Psoas muscle (tissue), 8 donors: ENCODE results near the gene SLC66A2. TPM values are rescaled to one million over a fixed set of nuclear protein-coding genes. Genes with fewer than 3 reads are reported as not detected.

Experiments used
- ATAC-seq, 4 donors: fragments of 200-7000 bp; cut with Tn5 transposase; one replicate each; pipeline ENCODE4 v1.9.1; 2020; ENCODE audit warnings: moderate library complexity in 3 of 4, mild to moderate bottlenecking in 2 of 4
- DNase-seq, 2 donors: peaks; one replicate each; pipeline ENCODE4 v3.0.0-alpha.2; 2020
- H3K27ac ChIP-seq: fragments of 200-600 bp; one replicate; pipeline ENCODE4 v1.8.0; 2022
- H3K27me3 ChIP-seq, 3 donors: fragments of 200-600 bp in 1 of 3; one replicate each; pipeline versions ENCODE4 v1.6.1 to v1.8.0; 2013 to 2022; ENCODE audit warnings: low read length in 2 of 3, mild to moderate bottlenecking in 2 of 3, moderate library complexity in 1 of 3; ENCODE audit not compliant: insufficient read depth in 3 of 3
- H3K36me3 ChIP-seq, 2 donors: fragments of 200-600 bp in 1 of 2; one replicate each; pipeline versions ENCODE4 v1.6.1 to v1.8.0; 2013 to 2022; ENCODE audit warnings: low read depth in 1 of 2, mild to moderate bottlenecking in 1 of 2, moderate library complexity in 1 of 2; ENCODE audit not compliant: insufficient read depth in 1 of 2
- H3K4me1 ChIP-seq: fragments of 200-600 bp; one replicate; pipeline ENCODE4 v1.8.0; 2022
- H3K4me3 ChIP-seq: fragments of 200-600 bp; one replicate; pipeline ENCODE4 v1.8.0; 2022; ENCODE audit warnings: mild to moderate bottlenecking
- H3K9me3 ChIP-seq: fragments of 200-600 bp; one replicate; pipeline ENCODE4 v1.8.0; 2022
- CTCF ChIP-seq: fragments of 200-600 bp; IDR thresholded peaks from one replicate; pipeline ENCODE4 v1.8.0; 2022; ENCODE audit warnings: antibody characterized with exemption
- WGBS, 3 donors: extraction: QIAGEN DNeasy Blood & Tissue Kit; methylation state at CpG; one replicate each; pipeline versions ENCODE4 v1.1.6 to v1.1.7; 2013; 5-methylcytosine and 5-hydroxymethylcytosine counted together
- intact Hi-C, 2 donors: fragments of 100-400 bp; cut with DNase I; formaldehyde crosslinking; loops; one replicate each; pipeline versions ENCODE4 v1.11.0 to v1.14.2; 2022
- polyA plus RNA-seq, 3 donors: library from polyadenylated mRNA; stranded (reverse); fragments of 200-250 nt; gene quantifications; one replicate each; pipeline ENCODE4 v1.2.3, GENCODE V29; 2013
- total RNA-seq, 4 donors: library from RNA; stranded (reverse); fragmentation: NEBNext Ultra II Directional in 2 of 4; extraction: Animal tissue kit (Norgen Biotek cat#: 25700) in 2 of 4; gene quantifications; one replicate each; pipeline versions ENCODE4 v1.2.1 to v1.2.4, GENCODE V29; 2021 to 2023
- donor health status: healthy with polysubstance abuse.
- donor health status: DM: no; HTN: no; CAD: no; lungs with moderate emphysema.
- donor health status: Bipolar disorder and iron deficiency.
- donor health status: healthy.
- donor health status: DM: yes; HTN: yes; CAD: no.
- donor health status: DM: no; HTN: no; CAD: no.
- donor health status: DM: no; HTN: no; CAD: no.
- donor health status: DM: yes; HTN: yes; CAD: no.

Gene SLC66A2
- total and polyA plus RNA-seq, 7 donors, result 36.4 to 160 (median 67.7) TPM

- no peak for ATAC-seq
- Histone ChIP-seq H3K4me3 (no peak overlapping the region), H3K4me1 (no peaks in the 10 kb centered on the region), H3K36me3 (no peaks in the 10 kb centered on the region), H3K9me3 (no peaks in the 10 kb centered on the region), H3K27ac (no peak overlapping the region), H3K27me3 (peaks cover 0 to 46% (median 11%) of the 10 kb centered on the region in 3 donors)
- intact Hi-C loops, result no loop called here
- no peak for TF ChIP-seq CTCF
- 86 to 91% (median 90%) methylated on average over 15 of the region's 15 CpGs for WGBS, 3 donors
- no peak for DNase-seq
Measured at GRCh38 chr18:79862562-79862961, 88.9 kb downstream of the SLC66A2 start.

GRCh38 chr18:79861687-79862086 lies 89.8 kb downstream of the SLC66A2 start:
- no peak for TF ChIP-seq CTCF
- peaks cover 0 to 53% (median 11%) of the 10 kb centered on the region in 3 donors for H3K27me3 ChIP-seq
- H3K4me3 ChIP-seq, result no peak overlapping the region
- H3K27ac ChIP-seq, result no peak overlapping the region
- WGBS, 3 donors, result 67 to 81% (median 77%) methylated on average over 2 of the region's 2 CpGs
- ATAC-seq, result no peak
- H3K4me1 ChIP-seq, result no peaks in the 10 kb centered on the region
- intact Hi-C loops, result no loop called here
- DNase-seq, result no peak
- no peaks in the 10 kb centered on the region for H3K9me3 ChIP-seq
- H3K36me3 ChIP-seq, result no peaks in the 10 kb centered on the region

- intact Hi-C loops, result no loop called here
- no peaks in the 10 kb centered on the region for H3K4me1 ChIP-seq
- DNase-seq (no peak), ATAC-seq (no peak)
- TF ChIP-seq CTCF, result no peak
- WGBS, 3 donors, result 78 to 86% (median 84%) methylated on average over 7 of the region's 7 CpGs
- H3K27me3 ChIP-seq, result peaks cover 0 to 68% (median 14%) of the 10 kb centered on the region in 3 donors
- no peak overlapping the region for H3K4me3 ChIP-seq
- no peaks in the 10 kb centered on the region for H3K9me3 ChIP-seq
- H3K36me3 ChIP-seq, result no peaks in the 10 kb centered on the region
- H3K27ac ChIP-seq, result no peak overlapping the region
Measured at GRCh38 chr18:79859314-79859713, 92.1 kb downstream of the SLC66A2 start.

GRCh38 chr18:79857082-79857671 lies 94.3 kb downstream of the SLC66A2 start:
- no peak overlapping the region for H3K4me3 ChIP-seq
- intact Hi-C loops, result no loop called here
- H3K4me1 ChIP-seq, result no peaks in the 10 kb centered on the region
- H3K9me3 ChIP-seq, result no peaks in the 10 kb centered on the region
- H3K27ac ChIP-seq, result no peak overlapping the region
- DNase-seq, result peak in 1 of 2 donors; percentile 36
- H3K36me3 ChIP-seq, result no peaks in the 10 kb centered on the region
- no peak for TF ChIP-seq CTCF
- peak in 2 of 4 donors; percentile 40 to 50 for ATAC-seq
- peaks cover 0 to 62% (median 8%) of the 10 kb centered on the region in 3 donors for H3K27me3 ChIP-seq
- 18 to 25% (median 19%) methylated on average over 14 of the region's 14 CpGs for WGBS, 3 donors
